IMR-90 (cell line): Measurements from ENCODE around the gene MAPKAP1. TPM values are rescaled to one million over a fixed set of nuclear protein-coding genes. Genes with fewer than 3 reads are reported as not detected.
A peak's percentile ranks its signal among the peaks of the same experiment; 100 is the strongest.

Source experiments
- ATAC-seq: fragments of 200-7000 bp; cut with Tn5 transposase; 2 replicates; pipeline ENCODE4 v1.9.1; 2020; ENCODE audit warnings: low read depth, mild to moderate bottlenecking, moderate library complexity
- BruUV-seq: library from RNA; stranded (reverse); fragments of 400-500 nt; replicated peaks from 2 replicates; lab custom pipeline; 2021; lab: Mats Ljungman, UMichigan
- CTCF ChIA-PET: fragments of 300-600 bp; formaldehyde crosslinking; extraction: SDS; loops from one replicate; lab custom pipeline; 2021; ENCODE audit warnings: antibody characterized with exemption; lab: Yijun Ruan, JAX
- POLR2A ChIA-PET: fragments of 300-600 bp; sonication (Branson Sonifier 250); formaldehyde crosslinking; loops from one replicate; lab custom pipeline; 2022; ENCODE audit warnings: antibody characterized with exemption; ENCODE audit not compliant: unreplicated experiment; lab: Charles Lee
- DNase-seq: peaks from one replicate; pipeline ENCODE4 v3.0.0; 2013
- H2AFZ ChIP-seq: replicated peaks from 2 replicates; pipeline ENCODE3; 2013; ENCODE audit warnings: low read length, mild to moderate bottlenecking; ENCODE audit not compliant: poor library complexity
- H2AK5ac ChIP-seq: 2 replicates; pipeline ENCODE4 v1.6.1; 2013; ENCODE audit warnings: low read depth, low read length, inconsistent platforms
- H2AK9ac ChIP-seq: replicated peaks from 2 replicates; pipeline ENCODE3; 2013; ENCODE audit warnings: mild to moderate bottlenecking, low read depth, low read length, moderate library complexity; ENCODE audit not compliant: poor library complexity
- H2BK120ac ChIP-seq: 2 replicates; pipeline ENCODE4 v1.6.1; 2013; ENCODE audit warnings: low read depth, low read length, inconsistent platforms
- H2BK15ac ChIP-seq: 3 replicates; pipeline ENCODE4 v1.6.1; 2013; ENCODE audit warnings: low read depth, low read length, inconsistent platforms
- H2BK20ac ChIP-seq: 2 replicates; pipeline ENCODE4 v1.6.1; 2013; ENCODE audit warnings: low read depth, mild to moderate bottlenecking, inconsistent platforms, low read length, moderate library complexity
- H2BK5ac ChIP-seq: 2 replicates; pipeline ENCODE4 v1.6.1; 2013; ENCODE audit warnings: mild to moderate bottlenecking, low read depth, low read length, inconsistent platforms; ENCODE audit not compliant: poor library complexity, severe bottlenecking
- H3K14ac ChIP-seq: replicated peaks from 2 replicates; pipeline ENCODE4 v1.6.1; 2013; ENCODE audit warnings: low read depth, low read length, inconsistent platforms
- H3K18ac ChIP-seq: 2 replicates; pipeline ENCODE4 v1.6.1; 2013; ENCODE audit warnings: low read depth, low read length, control low read depth
- H3K23ac ChIP-seq: 2 replicates; pipeline ENCODE4 v1.6.1; 2013; ENCODE audit warnings: low read depth, low read length, inconsistent platforms
- H3K27ac ChIP-seq: 2 replicates; pipeline ENCODE4 v1.5.1; 2013; ENCODE audit warnings: mild to moderate bottlenecking, control low read depth, low read length; ENCODE audit not compliant: insufficient read depth
- H3K27me3 ChIP-seq: 2 replicates; pipeline ENCODE4 v1.6.1; 2013; ENCODE audit warnings: low read length; ENCODE audit not compliant: control insufficient read depth, insufficient read depth
- H3K36me3 ChIP-seq: 2 replicates; pipeline ENCODE4 v1.6.1; 2013; ENCODE audit warnings: low read length, mixed read lengths; ENCODE audit not compliant: control insufficient read depth, insufficient read depth
- H3K4ac ChIP-seq: 2 replicates; pipeline ENCODE4 v1.6.1; 2013; ENCODE audit warnings: low read depth, low read length, inconsistent platforms
- H3K4me1 ChIP-seq: 2 replicates; pipeline ENCODE4 v1.6.1; 2013; ENCODE audit warnings: low read length, mixed read lengths; ENCODE audit not compliant: control insufficient read depth, insufficient read depth
- H3K4me2 ChIP-seq: 2 replicates; pipeline ENCODE4 v1.6.1; 2013; ENCODE audit warnings: low read depth, mild to moderate bottlenecking, control low read depth, low read length, moderate library complexity
- H3K4me3 ChIP-seq: 2 replicates; pipeline ENCODE4 v1.5.1; 2013; ENCODE audit warnings: low read depth, mild to moderate bottlenecking, control low read depth, low read length, moderate library complexity; ENCODE audit not compliant: insufficient read depth
- H3K56ac ChIP-seq: 2 replicates; pipeline ENCODE4 v1.6.1; 2013; ENCODE audit warnings: low read length, inconsistent platforms; ENCODE audit not compliant: insufficient read depth; ENCODE audit errors: extremely low read depth
- H3K79me1 ChIP-seq, 2 experiments: 2 replicates each; pipeline ENCODE4 v1.6.1; 2013; ENCODE audit warnings: low read length in 2 of 2, inconsistent platforms in 1 of 2, low read depth in 1 of 2
- H3K9ac ChIP-seq: 2 replicates; pipeline ENCODE4 v1.6.1; 2013; ENCODE audit warnings: low read depth, low read length, control low read depth
- H3K9me1 ChIP-seq: 2 replicates; pipeline ENCODE4 v1.6.1; 2013; ENCODE audit warnings: low read length, inconsistent platforms; ENCODE audit not compliant: insufficient read depth
- H3K9me3 ChIP-seq: 2 replicates; pipeline ENCODE4 v1.6.1; 2013; ENCODE audit warnings: low read length; ENCODE audit not compliant: control insufficient read depth, insufficient read depth
- H4K20me1 ChIP-seq: 2 replicates; pipeline ENCODE4 v1.6.1; 2013; ENCODE audit warnings: low read length, inconsistent platforms; ENCODE audit not compliant: insufficient read depth
- H4K5ac ChIP-seq: 2 replicates; pipeline ENCODE4 v1.6.1; 2013; ENCODE audit warnings: mild to moderate bottlenecking, low read depth, low read length, control low read depth
- H4K8ac ChIP-seq, 2 experiments: 2 replicates each; pipeline ENCODE4 v1.6.1; 2013; ENCODE audit warnings: low read depth in 2 of 2, low read length in 2 of 2, control low read depth in 1 of 2, inconsistent platforms in 1 of 2
- H4K91ac ChIP-seq: 2 replicates; pipeline ENCODE4 v1.6.1; 2013; ENCODE audit warnings: low read depth, low read length, inconsistent platforms; ENCODE audit not compliant: insufficient read depth
- BHLHE40 ChIP-seq: fragments of 150-350 bp; IDR thresholded peaks from 2 replicates; pipeline ENCODE4 v1.6.1; 2016; ENCODE audit warnings: mild to moderate bottlenecking, low read depth, low read length
- CEBPB ChIP-seq: IDR thresholded peaks from 2 replicates; pipeline ENCODE4 v1.6.1; 2012; ENCODE audit warnings: low read depth, low read length, improper control_type of control experiment
- CHD1 ChIP-seq: IDR thresholded peaks from 2 replicates; pipeline ENCODE4 v1.6.1; 2012; ENCODE audit warnings: low read depth, low read length, improper control_type of control experiment
- FOS ChIP-seq: fragments of 150-350 bp; IDR thresholded peaks from 2 replicates; pipeline ENCODE4 v1.6.1; 2016; ENCODE audit warnings: low read depth, low read length
- MAFK ChIP-seq: IDR thresholded peaks from 2 replicates; pipeline ENCODE4 v1.6.1; 2012; ENCODE audit warnings: low read depth, low read length, improper control_type of control experiment
- MAZ ChIP-seq: IDR thresholded peaks from 2 replicates; pipeline ENCODE4 v1.6.1; 2012; ENCODE audit warnings: low read depth, mild to moderate bottlenecking, low read length, improper control_type of control experiment, moderate library complexity, borderline replicate concordance
- MXI1 ChIP-seq: IDR thresholded peaks from 2 replicates; pipeline ENCODE4 v1.6.1; 2012; ENCODE audit warnings: low read depth, mild to moderate bottlenecking, low read length, moderate library complexity, borderline replicate concordance
- NFE2L2 ChIP-seq: fragments of 150-350 bp; IDR thresholded peaks from 2 replicates; pipeline ENCODE4 v1.6.1; 2016; ENCODE audit warnings: low read depth, mild to moderate bottlenecking, low read length
- POLR2A ChIP-seq: IDR thresholded peaks from 2 replicates; pipeline ENCODE4 v1.6.1; 2012; ENCODE audit warnings: mild to moderate bottlenecking, low read depth, low read length
- RAD21 ChIP-seq: IDR thresholded peaks from 2 replicates; pipeline ENCODE4 v1.6.1; 2012; ENCODE audit warnings: low read length, improper control_type of control experiment
- RCOR1 ChIP-seq: IDR thresholded peaks from 2 replicates; pipeline ENCODE4 v1.6.1; 2012; ENCODE audit warnings: mild to moderate bottlenecking, low read length, improper control_type of control experiment; ENCODE audit not compliant: insufficient replicate concordance
- RFX5 ChIP-seq: IDR thresholded peaks from 2 replicates; pipeline ENCODE4 v1.8.0; 2012; ENCODE audit warnings: low read depth, mild to moderate bottlenecking, low read length, moderate library complexity
- SMC3 ChIP-seq: fragments of 150-350 bp; IDR thresholded peaks from 2 replicates; pipeline ENCODE4 v1.6.1; 2016; ENCODE audit warnings: low read depth, mild to moderate bottlenecking, antibody characterized with exemption, low read length, moderate library complexity
- WGBS, 2 experiments: methylation state at CpG; one replicate each; pipeline versions ENCODE4 v1.1.5 to v1.1.7; 2013; ENCODE audit warnings: missing lambda C conversion rate in 2 of 2; ENCODE audit not compliant: insufficient read length in 1 of 2; ENCODE audit errors: extremely low coverage in 2 of 2; 5-methylcytosine and 5-hydroxymethylcytosine counted together
- dilution Hi-C: fragments of 300-500 bp; cut with HindIII; formaldehyde crosslinking; loops from one replicate; pipeline ENCODE4 v1.14.3; 2018; ENCODE audit warnings: low sequenced_read_pairs; ENCODE audit not compliant: unreplicated experiment
- in situ Hi-C: fragments of 300-500 bp; cut with MboI; formaldehyde crosslinking; loops from 3 replicates; pipeline ENCODE4 v1.14.3; 2019; ENCODE audit warnings: low sequenced_read_pairs, inconsistent platforms, mixed read lengths
- intact Hi-C: fragments of 100-400 bp; cut with micrococcal nuclease; formaldehyde crosslinking; loops from 2 replicates; pipeline ENCODE4 v1.10.0; 2022
- polyA plus RNA-seq, 3 experiments: library from polyadenylated mRNA; depleted of rRNA; stranded (reverse); fragments of >200 nt; gene quantifications; 2 replicates each; pipeline ENCODE4 v1.2.3, GENCODE V29; 2012; ENCODE audit warnings: low replicate concordance in 1 of 3
- total RNA-seq: library from RNA; depleted of rRNA; stranded (reverse); fragments of >200 nt; gene quantifications from 2 replicates; pipeline ENCODE4 v1.2.3, GENCODE V29; 2012
- TF ChIP-seq, protein P1 (sequence below): conservative IDR thresholded peaks from 2 replicates; pipeline ENCODE4 v1.5.1; 2012; ENCODE audit warnings: mild to moderate bottlenecking, low read depth, low read length, improper control_type of control experiment

MAPKAP1 gene
- total and polyA plus RNA-seq, 2 of the 4 experiments (the other 2 are of a cell fraction): 87.2 to 158 TPM

DNA sequence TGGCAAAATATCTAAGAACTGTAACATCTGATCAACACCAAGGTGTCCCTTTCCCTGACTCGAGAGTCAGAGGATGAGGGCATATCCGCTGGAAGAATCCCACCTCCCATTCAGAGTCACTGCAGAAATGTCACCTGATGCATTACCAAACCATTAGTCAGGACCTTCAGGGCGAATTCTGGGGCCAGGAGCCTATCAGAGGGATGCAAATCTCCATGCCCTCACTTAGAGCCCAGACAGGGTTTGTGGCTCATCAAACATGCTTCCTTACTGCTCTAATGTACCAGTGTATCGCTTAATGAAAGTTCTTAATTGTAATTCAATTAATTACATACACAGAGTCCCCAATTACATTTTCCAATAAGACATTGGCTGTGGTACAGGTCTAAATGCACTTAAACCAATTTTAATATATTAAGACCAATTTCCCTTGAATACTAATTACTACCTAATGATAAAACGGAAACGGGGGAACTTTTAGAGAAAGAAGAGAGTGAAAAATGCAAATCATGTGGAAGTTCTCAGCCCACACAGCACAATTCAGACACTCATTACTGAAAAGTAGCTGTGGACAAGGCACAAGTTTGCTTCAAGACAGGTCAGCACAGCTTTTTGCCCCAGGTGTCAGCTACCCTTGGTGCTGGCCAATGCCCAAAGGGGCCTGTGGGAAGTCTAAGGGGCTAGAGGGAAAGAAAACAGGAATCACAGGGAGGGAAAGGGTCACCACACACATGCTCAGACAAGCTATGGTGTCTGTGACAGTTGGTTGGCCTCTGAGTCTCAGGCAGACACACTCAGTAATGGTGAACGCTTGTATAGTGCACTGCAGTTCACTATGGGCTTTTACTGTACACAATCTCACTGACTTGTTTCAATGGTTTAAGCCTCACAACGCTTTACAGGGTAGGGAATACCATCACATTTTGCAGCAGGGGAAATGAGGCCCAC lies 211.6 kb downstream of the MAPKAP1 start:
- in situ Hi-C loops: no loop called here
- H2AK5ac ChIP-seq: peak overlapping the region; percentile 24; the same call in 1 of the 2 replicates
- no peaks in the 10 kb centered on the region for H3K36me3 ChIP-seq
- no peak overlapping the region for H2BK15ac ChIP-seq
- no peak overlapping the region for H3K4me3 ChIP-seq
- 93% methylated on average over 3 of the region's 8 CpGs; no CpG with 5 or more reads in 1 of the 2 experiments for WGBS, 2 experiments
- peaks cover 13 to 23% of the 10 kb centered on the region in 2 experiments; a peak in 3 of 4 replicates for H3K79me1 ChIP-seq
- H2AK9ac ChIP-seq: no peak overlapping the region
- dilution Hi-C loops: no loop called here
- intact Hi-C loops: no loop called here
- H3K9me1 ChIP-seq: peaks cover 13% of the 10 kb centered on the region
- H3K9ac ChIP-seq: no peak overlapping the region
- no peaks in the 10 kb centered on the region for H3K27me3 ChIP-seq
- no peak overlapping the region for H3K4me2 ChIP-seq
- peak overlapping the region; percentile 10; the same call in 1 of the 2 replicates for H4K91ac ChIP-seq
- H2BK5ac ChIP-seq: no peak overlapping the region
- H3K4me1 ChIP-seq: peaks cover 8% of the 10 kb centered on the region
- no peak overlapping the region for H3K18ac ChIP-seq
- no peak overlapping the region for H3K27ac ChIP-seq
- H3K4ac ChIP-seq: peak overlapping the region; percentile 2; the same call in 1 of the 2 replicates
- DNase-seq (no peak), ATAC-seq (no peak)
- no peak overlapping the region for H2AFZ ChIP-seq
- TF ChIP-seq MXI1 (no peak), CEBPB (no peak), POLR2A (no peak), MAZ (no peak), MAFK (no peak), CHD1 (no peak), RAD21 (no peak), BHLHE40 (no peak), FOS (no peak), RFX5 (no peak), RCOR1 (no peak), NFE2L2 (no peak), SMC3 (no peak)
- TF ChIP-seq, protein P1, sequence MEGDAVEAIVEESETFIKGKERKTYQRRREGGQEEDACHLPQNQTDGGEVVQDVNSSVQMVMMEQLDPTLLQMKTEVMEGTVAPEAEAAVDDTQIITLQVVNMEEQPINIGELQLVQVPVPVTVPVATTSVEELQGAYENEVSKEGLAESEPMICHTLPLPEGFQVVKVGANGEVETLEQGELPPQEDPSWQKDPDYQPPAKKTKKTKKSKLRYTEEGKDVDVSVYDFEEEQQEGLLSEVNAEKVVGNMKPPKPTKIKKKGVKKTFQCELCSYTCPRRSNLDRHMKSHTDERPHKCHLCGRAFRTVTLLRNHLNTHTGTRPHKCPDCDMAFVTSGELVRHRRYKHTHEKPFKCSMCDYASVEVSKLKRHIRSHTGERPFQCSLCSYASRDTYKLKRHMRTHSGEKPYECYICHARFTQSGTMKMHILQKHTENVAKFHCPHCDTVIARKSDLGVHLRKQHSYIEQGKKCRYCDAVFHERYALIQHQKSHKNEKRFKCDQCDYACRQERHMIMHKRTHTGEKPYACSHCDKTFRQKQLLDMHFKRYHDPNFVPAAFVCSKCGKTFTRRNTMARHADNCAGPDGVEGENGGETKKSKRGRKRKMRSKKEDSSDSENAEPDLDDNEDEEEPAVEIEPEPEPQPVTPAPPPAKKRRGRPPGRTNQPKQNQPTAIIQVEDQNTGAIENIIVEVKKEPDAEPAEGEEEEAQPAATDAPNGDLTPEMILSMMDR: no peak
- CTCF ChIA-PET: no interaction called here
- no peak overlapping the region for H4K5ac ChIP-seq
- no peak overlapping the region for H3K56ac ChIP-seq
- no peak overlapping the region for H3K23ac ChIP-seq
- peak overlapping the region; percentile 60; the same call in 1 of the 2 replicates for H3K14ac ChIP-seq
- H3K9me3 ChIP-seq: no peaks in the 10 kb centered on the region
- no peaks in the 10 kb centered on the region for H4K20me1 ChIP-seq
- H2BK20ac ChIP-seq: no peak overlapping the region
- POLR2A ChIA-PET: no interaction called here
- BruUV-seq: no TSS peak
- no peak overlapping the region for H2BK120ac ChIP-seq
- H4K8ac ChIP-seq: peak overlapping the region in 1 of 2 experiments; percentile 44; a peak in 2 of 4 replicates
